Stomach (tissue), 4 donors: ENCODE results near the gene WWP2.
"Not testable (repeated sequence)": the region's sequence is repeated elsewhere in the genome, so short reads cannot be mapped to it uniquely, and the experiment has no call there.

Source experiments
- POLR2A ChIP-seq, 4 donors: fragments of 450-650 bp; IDR thresholded peaks; one replicate each; pipeline ENCODE4 v1.6.1; 2016; ENCODE audit warnings: antibody characterized with exemption in 4 of 4, control low read depth in 2 of 4, mild to moderate bottlenecking in 1 of 4, moderate library complexity in 1 of 4
- TF ChIP-seq, protein P1 (sequence below), 7 experiments: fragments of 450-650 bp in 4 of 7; fragments of 200-600 bp in 3 of 7; sonication (generic) in 3 of 7; IDR thresholded peaks; one replicate each; pipeline ENCODE4 v1.5.1; 2016 to 2019; ENCODE audit warnings: antibody characterized with exemption in 7 of 7, control low read depth in 2 of 7, mild to moderate bottlenecking in 1 of 7

DNA sequence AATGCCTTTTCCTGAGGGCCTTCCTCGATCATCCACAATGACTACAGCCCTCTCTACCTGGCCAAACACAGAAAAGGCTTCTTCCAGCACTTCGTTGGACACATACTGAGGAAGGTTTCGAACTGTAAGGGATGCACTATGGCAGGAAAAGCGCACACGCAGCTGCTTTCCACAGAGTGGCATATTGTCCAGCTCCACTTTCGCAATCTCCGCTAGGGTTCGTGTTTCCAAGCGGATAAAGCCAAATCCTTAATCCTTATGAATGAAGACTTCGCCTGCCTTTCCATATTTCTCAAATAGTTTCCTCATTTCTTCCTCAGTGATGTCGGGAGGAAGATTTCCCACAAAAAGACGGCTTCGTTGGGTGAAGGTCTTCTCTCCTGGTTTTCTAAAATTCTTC is 4.8 kb upstream of the WWP2 start:
- TF ChIP-seq, protein P1, sequence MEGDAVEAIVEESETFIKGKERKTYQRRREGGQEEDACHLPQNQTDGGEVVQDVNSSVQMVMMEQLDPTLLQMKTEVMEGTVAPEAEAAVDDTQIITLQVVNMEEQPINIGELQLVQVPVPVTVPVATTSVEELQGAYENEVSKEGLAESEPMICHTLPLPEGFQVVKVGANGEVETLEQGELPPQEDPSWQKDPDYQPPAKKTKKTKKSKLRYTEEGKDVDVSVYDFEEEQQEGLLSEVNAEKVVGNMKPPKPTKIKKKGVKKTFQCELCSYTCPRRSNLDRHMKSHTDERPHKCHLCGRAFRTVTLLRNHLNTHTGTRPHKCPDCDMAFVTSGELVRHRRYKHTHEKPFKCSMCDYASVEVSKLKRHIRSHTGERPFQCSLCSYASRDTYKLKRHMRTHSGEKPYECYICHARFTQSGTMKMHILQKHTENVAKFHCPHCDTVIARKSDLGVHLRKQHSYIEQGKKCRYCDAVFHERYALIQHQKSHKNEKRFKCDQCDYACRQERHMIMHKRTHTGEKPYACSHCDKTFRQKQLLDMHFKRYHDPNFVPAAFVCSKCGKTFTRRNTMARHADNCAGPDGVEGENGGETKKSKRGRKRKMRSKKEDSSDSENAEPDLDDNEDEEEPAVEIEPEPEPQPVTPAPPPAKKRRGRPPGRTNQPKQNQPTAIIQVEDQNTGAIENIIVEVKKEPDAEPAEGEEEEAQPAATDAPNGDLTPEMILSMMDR (IDR thresholded peaks at IDR 0.05), result not testable (repeated sequence)
- TF ChIP-seq POLR2A (IDR thresholded peaks at IDR 0.05), result not testable (repeated sequence)
